HepG2 (cell line): Measurements from ENCODE around the gene CPNE1. TPM values are rescaled to one million over a fixed set of nuclear protein-coding genes. Genes with fewer than 3 reads are reported as not detected.

ENCODE experiments used
- HMGA1 ChIP-seq: sonication (generic); formaldehyde crosslinking; conservative IDR thresholded peaks from 2 replicates; pipeline ENCODE4 v1.4.0; 2020; ENCODE audit warnings: missing genetic modification reagents
- JUN ChIP-seq: sonication (generic); formaldehyde crosslinking; IDR thresholded peaks from 2 replicates; pipeline ENCODE4 v1.4.0; 2020; ENCODE audit warnings: mild to moderate bottlenecking, missing genetic modification reagents
- MBD4 ChIP-seq: IDR thresholded peaks from 2 replicates; pipeline ENCODE4 v1.6.1; 2012; ENCODE audit warnings: low read length, inconsistent platforms, borderline replicate concordance
- MED13 ChIP-seq: sonication (generic); formaldehyde crosslinking; IDR thresholded peaks from 2 replicates; pipeline ENCODE4 v1.5.0; 2020; ENCODE audit warnings: missing genetic modification reagents
- NCOA2 ChIP-seq: sonication (generic); formaldehyde crosslinking; IDR thresholded peaks from 2 replicates; pipeline ENCODE4 v1.8.0; 2022; ENCODE audit warnings: inconsistent platforms
- PHF8 ChIP-seq: sonication (generic); formaldehyde crosslinking; IDR thresholded peaks from 2 replicates; pipeline ENCODE4 v1.5.0; 2020; ENCODE audit warnings: missing genetic modification reagents
- RARA ChIP-seq: IDR thresholded peaks from 2 replicates; pipeline ENCODE4 v1.6.1; 2016; ENCODE audit warnings: missing genetic modification reagents, missing compliant biosample characterization
- RBFOX2 ChIP-seq: fragments of 200-400 bp; formaldehyde crosslinking; IDR thresholded peaks from 2 replicates; pipeline ENCODE4 v1.6.1; 2017; ENCODE audit warnings: low read depth, mild to moderate bottlenecking, low read length
- RCOR2 ChIP-seq: IDR thresholded peaks from 2 replicates; pipeline ENCODE4 v1.6.1; 2016; ENCODE audit warnings: missing biosample characterization, missing genetic modification reagents
- RELA ChIP-seq: sonication (generic); formaldehyde crosslinking; IDR thresholded peaks from 2 replicates; pipeline ENCODE4 v1.4.0; 2020; ENCODE audit warnings: missing genetic modification reagents
- SMYD3 ChIP-seq: sonication (generic); formaldehyde crosslinking; IDR thresholded peaks from 2 replicates; pipeline ENCODE4 v1.8.1; 2023; ENCODE audit warnings: mild to moderate bottlenecking, missing genetic modification reagents
- U2AF2 ChIP-seq: fragments of 200-400 bp; formaldehyde crosslinking; IDR thresholded peaks from 2 replicates; pipeline ENCODE4 v1.6.1; 2017; ENCODE audit warnings: low read depth, mild to moderate bottlenecking, low read length
- ZKSCAN8 ChIP-seq: IDR thresholded peaks from 2 replicates; pipeline ENCODE4 v1.6.1; 2016; ENCODE audit warnings: borderline replicate concordance, missing genetic modification reagents, missing compliant biosample characterization
- ZNF562 ChIP-seq: sonication (generic); formaldehyde crosslinking; IDR thresholded peaks from 2 replicates; pipeline ENCODE4 v1.8.0; 2022; ENCODE audit warnings: missing genetic modification reagents, borderline replicate concordance
- ZNF766 ChIP-seq: sonication (generic); formaldehyde crosslinking; IDR thresholded peaks from 2 replicates; pipeline ENCODE4 v1.5.0; 2020; ENCODE audit warnings: missing genetic modification reagents, borderline replicate concordance
- ZNF790 ChIP-seq: sonication (generic); formaldehyde crosslinking; IDR thresholded peaks from 2 replicates; pipeline ENCODE4 v1.8.0; 2022; ENCODE audit warnings: missing genetic modification reagents, mild to moderate bottlenecking, borderline replicate concordance
- ZNF891 ChIP-seq: sonication (generic); formaldehyde crosslinking; IDR thresholded peaks from 2 replicates; pipeline ENCODE4 v1.5.0; 2020; ENCODE audit warnings: mild to moderate bottlenecking, missing genetic modification reagents
- polyA plus RNA-seq, 8 experiments: library from polyadenylated mRNA; depleted of rRNA in 3 of 8; stranded (reverse) in 7 of 8; unstranded in 1 of 8; fragments of >200 nt; fragmentation: Illumina TruSeq in 4 of 8; extraction: Trizol in 4 of 8; gene quantifications; 2 replicates each; pipeline versions ENCODE4 v1.2.1 to v1.2.3, GENCODE V29; 2011 to 2016; ENCODE audit warnings: low read depth in 4 of 8, missing spikeins in 1 of 8, mixed read lengths in 1 of 8; ENCODE audit not compliant: insufficient read depth in 1 of 8
- total RNA-seq, 5 experiments: library from RNA; depleted of rRNA; stranded (reverse); fragments of >200 nt; fragmentation: Illumina TruSeq; extraction: Trizol; gene quantifications; 2 replicates each; pipeline ENCODE4 v1.2.3, GENCODE V29; 2016; ENCODE audit warnings: low read depth in 1 of 5
- TF ChIP-seq, protein P1 (sequence below): sonication (generic); formaldehyde crosslinking; IDR thresholded peaks from 2 replicates; pipeline ENCODE4 v1.4.0; 2020; ENCODE audit warnings: missing genetic modification reagents, borderline replicate concordance
- TF ChIP-seq, protein P2 (sequence below): sonication (generic); formaldehyde crosslinking; IDR thresholded peaks from 2 replicates; pipeline ENCODE4 v1.4.0; 2020; ENCODE audit warnings: mild to moderate bottlenecking, missing genetic modification reagents

Gene CPNE1
- total and polyA plus RNA-seq, 2 of the 13 experiments (the other 11 are each of a cell fraction or from before 2014, with no cell fraction given) = 408 to 431 TPM

DNA sequence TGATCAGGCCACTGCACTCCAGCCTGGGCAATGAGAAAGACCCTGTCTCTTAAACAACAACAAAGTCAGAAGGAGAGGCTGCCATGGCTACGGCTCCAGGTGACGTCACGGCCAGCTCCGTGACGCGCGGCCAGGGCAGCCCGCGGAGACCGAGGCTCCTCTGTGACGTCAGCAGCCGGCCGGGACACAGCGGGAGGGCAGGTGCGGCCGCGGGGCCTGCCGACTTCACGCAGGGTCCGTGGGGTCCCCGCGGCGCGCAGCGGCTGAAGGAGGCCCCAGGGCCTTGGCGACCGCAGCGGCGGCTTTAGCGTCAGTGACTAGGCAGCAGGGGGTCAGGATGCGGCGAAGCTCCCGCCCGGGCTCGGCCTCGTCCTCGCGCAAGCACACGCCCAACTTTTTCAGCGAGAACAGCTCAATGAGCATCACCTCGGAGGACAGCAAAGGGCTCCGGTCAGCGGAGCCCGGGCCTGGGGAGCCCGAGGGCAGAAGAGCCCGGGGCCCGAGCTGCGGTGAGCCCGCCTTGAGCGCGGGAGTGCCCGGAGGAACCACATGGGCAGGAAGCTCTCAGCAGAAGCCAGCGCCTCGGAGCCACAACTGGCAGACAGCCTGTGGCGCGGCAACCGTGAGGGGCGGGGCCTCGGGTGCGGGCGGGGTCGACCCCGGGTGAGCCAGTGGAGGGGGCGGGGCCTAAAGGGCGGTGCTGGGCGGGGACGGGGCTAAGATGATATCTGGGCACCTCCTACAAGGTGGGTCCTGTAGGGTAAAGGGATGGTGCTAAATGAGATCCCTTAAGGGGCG lies 48.8 kb downstream of the CPNE1 start, which contains the start of gene SPAG4 (continued):
- TF ChIP-seq SMYD3 (CRISPR knock-in tag) (peak; percentile 77), RBFOX2 (peak; percentile 88), JUN (0 out of 2 replicates have a peak, but pooled peaks have one; percentile 75), MED13 (peak; percentile 94), ZNF790 (peak; percentile 97), ZNF562 (CRISPR knock-in tag) (no peak; the same call in 1 of the 2 replicates), PHF8 (CRISPR knock-in tag) (peak; percentile 81), ZKSCAN8 (CRISPR knock-in tag) (no peak), MBD4 (no peak), RCOR2 (CRISPR knock-in tag) (peak; percentile 27; the same call in 1 of the 2 replicates), HMGA1 (CRISPR knock-in tag) (no peak), U2AF2 (0 out of 2 replicates have a peak, but pooled peaks have one; percentile 23), NCOA2 (CRISPR knock-in tag) (peak; percentile 70; the same call in 1 of the 2 replicates), RELA (CRISPR knock-in tag) (peak; percentile 86), ZNF766 (CRISPR knock-in tag) (peak; percentile 99), ZNF891 (CRISPR knock-in tag) (peak; percentile 99), RARA (CRISPR knock-in tag) (peak; percentile 59; the same call in 1 of the 2 replicates)
- TF ChIP-seq, protein P1, sequence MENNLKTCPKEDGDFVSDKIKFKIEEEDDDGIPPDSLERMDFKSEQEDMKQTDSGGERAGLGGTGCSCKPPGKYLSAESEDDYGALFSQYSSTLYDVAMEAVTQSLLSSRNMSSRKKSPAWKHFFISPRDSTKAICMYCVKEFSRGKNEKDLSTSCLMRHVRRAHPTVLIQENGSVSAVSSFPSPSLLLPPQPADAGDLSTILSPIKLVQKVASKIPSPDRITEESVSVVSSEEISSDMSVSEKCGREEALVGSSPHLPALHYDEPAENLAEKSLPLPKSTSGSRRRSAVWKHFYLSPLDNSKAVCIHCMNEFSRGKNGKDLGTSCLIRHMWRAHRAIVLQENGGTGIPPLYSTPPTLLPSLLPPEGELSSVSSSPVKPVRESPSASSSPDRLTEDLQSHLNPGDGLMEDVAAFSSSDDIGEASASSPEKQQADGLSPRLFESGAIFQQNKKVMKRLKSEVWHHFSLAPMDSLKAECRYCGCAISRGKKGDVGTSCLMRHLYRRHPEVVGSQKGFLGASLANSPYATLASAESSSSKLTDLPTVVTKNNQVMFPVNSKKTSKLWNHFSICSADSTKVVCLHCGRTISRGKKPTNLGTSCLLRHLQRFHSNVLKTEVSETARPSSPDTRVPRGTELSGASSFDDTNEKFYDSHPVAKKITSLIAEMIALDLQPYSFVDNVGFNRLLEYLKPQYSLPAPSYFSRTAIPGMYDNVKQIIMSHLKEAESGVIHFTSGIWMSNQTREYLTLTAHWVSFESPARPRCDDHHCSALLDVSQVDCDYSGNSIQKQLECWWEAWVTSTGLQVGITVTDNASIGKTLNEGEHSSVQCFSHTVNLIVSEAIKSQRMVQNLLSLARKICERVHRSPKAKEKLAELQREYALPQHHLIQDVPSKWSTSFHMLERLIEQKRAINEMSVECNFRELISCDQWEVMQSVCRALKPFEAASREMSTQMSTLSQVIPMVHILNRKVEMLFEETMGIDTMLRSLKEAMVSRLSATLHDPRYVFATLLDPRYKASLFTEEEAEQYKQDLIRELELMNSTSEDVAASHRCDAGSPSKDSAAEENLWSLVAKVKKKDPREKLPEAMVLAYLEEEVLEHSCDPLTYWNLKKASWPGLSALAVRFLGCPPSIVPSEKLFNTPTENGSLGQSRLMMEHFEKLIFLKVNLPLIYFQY (CRISPR knock-in tag) = peak; percentile 83
- TF ChIP-seq, protein P2, sequence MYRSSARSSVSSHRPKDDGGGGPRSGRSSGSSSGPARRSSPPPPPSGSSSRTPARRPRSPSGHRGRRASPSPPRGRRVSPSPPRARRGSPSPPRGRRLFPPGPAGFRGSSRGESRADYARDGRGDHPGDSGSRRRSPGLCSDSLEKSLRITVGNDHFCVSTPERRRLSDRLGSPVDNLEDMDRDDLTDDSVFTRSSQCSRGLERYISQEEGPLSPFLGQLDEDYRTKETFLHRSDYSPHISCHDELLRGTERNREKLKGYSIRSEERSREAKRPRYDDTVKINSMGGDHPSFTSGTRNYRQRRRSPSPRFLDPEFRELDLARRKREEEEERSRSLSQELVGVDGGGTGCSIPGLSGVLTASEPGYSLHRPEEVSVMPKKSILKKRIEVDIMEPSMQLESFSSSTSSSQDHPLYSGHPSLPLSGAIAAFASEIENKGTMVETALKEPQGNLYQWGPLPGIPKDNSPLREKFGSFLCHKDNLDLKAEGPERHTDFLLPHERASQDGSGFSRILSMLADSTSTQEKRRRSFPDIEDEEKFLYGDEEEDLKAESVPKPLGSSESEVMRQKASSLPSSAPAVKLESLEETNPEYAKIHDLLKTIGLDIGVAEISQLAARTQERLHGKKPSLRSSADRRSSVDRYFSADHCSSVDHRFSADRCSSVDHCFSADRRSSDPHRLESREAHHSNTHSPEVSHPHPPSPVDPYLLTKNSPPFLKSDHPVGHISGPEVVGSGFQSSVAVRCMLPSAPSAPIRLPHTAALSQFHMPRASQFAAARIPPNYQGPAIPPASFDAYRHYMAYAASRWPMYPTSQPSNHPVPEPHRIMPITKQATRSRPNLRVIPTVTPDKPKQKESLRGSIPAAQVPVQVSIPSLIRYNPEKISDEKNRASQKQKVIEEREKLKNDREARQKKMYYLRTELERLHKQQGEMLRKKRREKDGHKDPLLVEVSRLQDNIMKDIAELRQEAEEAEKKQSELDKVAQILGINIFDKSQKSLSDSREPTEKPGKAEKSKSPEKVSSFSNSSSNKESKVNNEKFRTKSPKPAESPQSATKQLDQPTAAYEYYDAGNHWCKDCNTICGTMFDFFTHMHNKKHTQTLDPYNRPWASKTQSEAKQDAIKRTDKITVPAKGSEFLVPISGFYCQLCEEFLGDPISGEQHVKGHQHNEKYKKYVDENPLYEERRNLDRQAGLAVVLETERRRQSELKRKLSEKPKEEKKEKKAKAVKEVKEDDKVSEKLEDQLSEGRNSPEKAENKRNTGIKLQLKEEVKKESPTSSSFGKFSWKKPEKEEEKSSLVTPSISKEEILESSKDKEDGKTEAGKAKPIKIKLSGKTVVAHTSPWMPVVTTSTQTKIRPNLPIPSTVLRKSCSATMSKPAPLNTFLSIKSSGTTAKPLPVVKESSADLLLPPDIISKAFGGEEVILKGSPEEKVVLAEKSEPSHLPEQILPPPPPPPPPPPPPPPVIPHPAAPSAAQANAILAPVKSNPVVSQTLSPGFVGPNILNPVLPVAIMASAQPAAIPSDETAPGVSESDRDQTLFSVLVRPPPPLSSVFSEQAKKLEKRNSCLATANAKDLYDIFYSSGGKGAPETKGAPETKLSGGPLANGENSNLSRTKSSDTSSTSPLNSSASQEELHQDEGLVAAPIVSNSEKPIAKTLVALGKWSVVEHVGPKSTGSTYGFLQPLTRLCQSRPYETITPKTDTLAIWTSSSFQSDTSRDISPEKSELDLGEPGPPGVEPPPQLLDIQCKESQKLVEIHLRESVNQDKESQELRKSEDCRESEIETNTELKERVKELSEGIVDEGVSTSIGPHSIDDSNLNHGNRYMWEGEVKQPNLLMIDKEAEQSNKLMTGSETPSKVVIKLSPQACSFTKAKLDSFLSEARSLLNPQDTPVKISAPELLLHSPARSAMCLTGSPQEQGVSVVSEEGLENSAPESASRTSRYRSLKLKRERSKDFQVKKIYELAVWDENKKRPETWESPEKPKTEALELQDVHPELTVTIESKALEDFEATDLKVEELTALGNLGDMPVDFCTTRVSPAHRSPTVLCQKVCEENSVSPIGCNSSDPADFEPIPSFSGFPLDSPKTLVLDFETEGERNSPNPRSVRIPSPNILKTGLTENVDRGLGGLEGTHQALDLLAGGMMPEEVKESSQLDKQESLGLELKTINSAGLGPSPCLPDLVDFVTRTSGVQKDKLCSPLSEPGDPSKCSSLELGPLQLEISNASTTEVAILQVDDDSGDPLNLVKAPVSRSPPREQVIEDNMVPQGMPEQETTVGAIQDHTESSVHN (CRISPR knock-in tag) = peak; percentile 99; the same call in 1 of the 2 replicates
